H1 (cell line): ENCODE results near the gene UNC50. TPM values are rescaled to one million over a fixed set of nuclear protein-coding genes. Genes with fewer than 3 reads are reported as not detected.

Experiments used
- CTCF ChIA-PET: fragments of 300-600 bp; sonication (Branson Sonifier 250); formaldehyde crosslinking; loops from one replicate; lab custom pipeline; 2021; ENCODE audit not compliant: partially characterized antibody; lab: Charles Lee
- POLR2A ChIA-PET: fragments of 300-600 bp; sonication (Branson Sonifier 250); formaldehyde crosslinking; loops from one replicate; lab custom pipeline; 2021; ENCODE audit warnings: inconsistent platforms; ENCODE audit not compliant: partially characterized antibody; lab: Charles Lee
- DNase-seq, 2 experiments: peaks; one replicate each; pipeline versions ENCODE4 v3.0.0 to v3.0.0-alpha.2; 2010 to 2022; ENCODE audit warnings: low spot score in 2 of 2, low read depth in 1 of 2, mixed read lengths in 1 of 2
- FAIRE-seq: peaks from 2 replicates; lab custom pipeline; 2011; peaks lifted over from hg19 to GRCh38; lab: Jason Lieb, UNC
- H2AFZ ChIP-seq: 2 replicates; pipeline ENCODE4 v1.8.1; 2012; ENCODE audit warnings: low read length, inconsistent platforms
- H2AK5ac ChIP-seq: 2 replicates; pipeline ENCODE4 v1.6.1; 2013; ENCODE audit warnings: low read depth, low read length
- H2BK120ac ChIP-seq: replicated peaks from 2 replicates; pipeline ENCODE3; 2013; ENCODE audit warnings: low read depth, low read length, inconsistent platforms
- H2BK12ac ChIP-seq: 2 replicates; pipeline ENCODE4 v1.6.1; 2013; ENCODE audit warnings: low read depth, low read length
- H2BK15ac ChIP-seq: 2 replicates; pipeline ENCODE4 v1.6.1; 2013; ENCODE audit warnings: low read length
- H2BK20ac ChIP-seq: 2 replicates; pipeline ENCODE4 v1.6.1; 2013; ENCODE audit warnings: low read length
- H2BK5ac ChIP-seq: 2 replicates; pipeline ENCODE4 v1.6.1; 2013; ENCODE audit warnings: low read depth, low read length
- H3K14ac ChIP-seq: 2 replicates; pipeline ENCODE4 v1.6.1; 2013; ENCODE audit warnings: inconsistent platforms; ENCODE audit not compliant: insufficient read length
- H3K18ac ChIP-seq: 2 replicates; pipeline ENCODE4 v1.6.1; 2013; ENCODE audit warnings: low read length; ENCODE audit errors: extremely low read depth
- H3K23ac ChIP-seq: 2 replicates; pipeline ENCODE4 v1.6.1; 2013; ENCODE audit warnings: inconsistent platforms; ENCODE audit not compliant: insufficient read length
- H3K23me2 ChIP-seq: 2 replicates; pipeline ENCODE4 v1.6.1; 2013; ENCODE audit warnings: low read depth, low read length
- H3K27ac ChIP-seq: 2 replicates; pipeline ENCODE4 v1.6.1; 2011; ENCODE audit warnings: low read depth, low read length, inconsistent platforms
- H3K27me3 ChIP-seq, 4 experiments: replicated peaks in 1 of 4; 1 replicate in 1 of 4; 2 replicates in 3 of 4; pipeline versions ENCODE4 v1.6.1 to v1.8.1; 2011 to 2013; ENCODE audit warnings: low read length in 3 of 4, mild to moderate bottlenecking in 3 of 4, inconsistent platforms in 2 of 4, mixed read lengths in 2 of 4, moderate library complexity in 1 of 4; ENCODE audit not compliant: control insufficient read depth in 3 of 4, insufficient read depth in 3 of 4; ENCODE audit errors: extremely low read depth in 1 of 4
- H3K36me3 ChIP-seq, 4 experiments: 2 replicates each; pipeline versions ENCODE4 v1.6.1 to v1.8.1; 2011 to 2013; ENCODE audit warnings: mild to moderate bottlenecking in 4 of 4, low read length in 3 of 4, moderate library complexity in 2 of 4, control low read depth in 1 of 4, inconsistent platforms in 1 of 4; ENCODE audit not compliant: insufficient read depth in 4 of 4, control insufficient read depth in 2 of 4
- H3K4ac ChIP-seq: replicated peaks from 2 replicates; pipeline ENCODE3; 2013; ENCODE audit warnings: low read length, low read depth, mixed read lengths, inconsistent platforms; ENCODE audit not compliant: insufficient read length
- H3K4me1 ChIP-seq, 4 experiments: replicated peaks in 1 of 4; 1 replicate in 1 of 4; 2 replicates in 3 of 4; pipeline versions ENCODE4 v1.6.1 to v1.8.1; 2011 to 2013; ENCODE audit warnings: low read length in 3 of 4, inconsistent platforms in 2 of 4, mixed read lengths in 1 of 4; ENCODE audit not compliant: insufficient read depth in 4 of 4, control insufficient read depth in 3 of 4
- H3K4me2 ChIP-seq, 2 experiments: 2 replicates each; pipeline versions ENCODE4 v1.6.1 to v1.8.1; 2011 to 2013; ENCODE audit warnings: low read depth in 2 of 2, low read length in 2 of 2, control low read depth in 1 of 2, inconsistent platforms in 1 of 2, mild to moderate bottlenecking in 1 of 2; ENCODE audit not compliant: insufficient read depth in 1 of 2
- H3K4me3 ChIP-seq, 4 experiments: fragments of 200-600, 300-600 bp in 1 of 4; sonication (generic), shearing (Covaris generic), sonication (Bioruptor Twin) in 1 of 4; 2 replicates each; pipeline versions ENCODE4 v1.5.1 to v1.8.1; 2011 to 2016; ENCODE audit warnings: low read length in 4 of 4, low read depth in 3 of 4, control low read depth in 2 of 4, inconsistent platforms in 2 of 4, mild to moderate bottlenecking in 2 of 4, mixed read lengths in 1 of 4, moderate library complexity in 1 of 4; ENCODE audit not compliant: insufficient read depth in 2 of 4; ENCODE audit errors: extremely low read depth in 1 of 4
- H3K56ac ChIP-seq: replicated peaks from 2 replicates; pipeline ENCODE3; 2013; ENCODE audit warnings: low read depth, mild to moderate bottlenecking, mixed read lengths, low read length, inconsistent platforms; ENCODE audit not compliant: insufficient read length
- H3K79me1 ChIP-seq: 2 replicates; pipeline ENCODE4 v1.6.1; 2013; ENCODE audit warnings: low read depth, low read length, control low read depth
- H3K79me2 ChIP-seq, 2 experiments: 2 replicates each; pipeline versions ENCODE4 v1.6.1 to v1.8.1; 2012 to 2013; ENCODE audit warnings: low read length in 2 of 2, mild to moderate bottlenecking in 2 of 2, inconsistent platforms in 1 of 2; ENCODE audit not compliant: insufficient read depth in 2 of 2, control insufficient read depth in 1 of 2
- H3K9ac ChIP-seq, 4 experiments: replicated peaks in 1 of 4; 1 replicate in 1 of 4; 2 replicates in 3 of 4; pipeline versions ENCODE4 v1.6.1 to v1.8.1; 2011 to 2013; ENCODE audit warnings: low read depth in 3 of 4, low read length in 3 of 4, control low read depth in 2 of 4, mild to moderate bottlenecking in 2 of 4, moderate library complexity in 2 of 4, inconsistent platforms in 1 of 4; ENCODE audit errors: extremely low read depth in 1 of 4
- H3K9me3 ChIP-seq, 2 experiments: 2 replicates each; pipeline versions ENCODE4 v1.6.1 to v1.8.1; 2012 to 2013; ENCODE audit warnings: mild to moderate bottlenecking in 2 of 2, moderate library complexity in 2 of 2, control low read depth in 1 of 2, inconsistent platforms in 1 of 2, low read depth in 1 of 2, low read length in 1 of 2, mixed read lengths in 1 of 2; ENCODE audit not compliant: insufficient read depth in 2 of 2
- H4K20me1 ChIP-seq, 2 experiments: replicated peaks in 1 of 2; 2 replicates each; pipeline versions ENCODE3 to v1.8.1; 2011 to 2013; ENCODE audit warnings: inconsistent platforms in 2 of 2, low read length in 2 of 2, mild to moderate bottlenecking in 1 of 2; ENCODE audit not compliant: insufficient read depth in 2 of 2, control insufficient read depth in 1 of 2
- H4K5ac ChIP-seq: 2 replicates; pipeline ENCODE4 v1.6.1; 2013; ENCODE audit warnings: low read length, low read depth, mixed read lengths, inconsistent platforms; ENCODE audit not compliant: insufficient read length
- H4K8ac ChIP-seq: 2 replicates; pipeline ENCODE4 v1.8.0; 2013; ENCODE audit warnings: mild to moderate bottlenecking, moderate library complexity, low read length, inconsistent platforms; ENCODE audit not compliant: insufficient read depth; ENCODE audit errors: extremely low read depth
- H4K91ac ChIP-seq: replicated peaks from 2 replicates; pipeline ENCODE3; 2013; ENCODE audit warnings: low read length, mixed read lengths, inconsistent platforms; ENCODE audit not compliant: insufficient read length
- BRCA1 ChIP-seq: IDR thresholded peaks from 2 replicates; pipeline ENCODE4 v1.6.1; 2012; ENCODE audit warnings: low read depth, low read length, improper control_type of control experiment
- CREB1 ChIP-seq: IDR thresholded peaks from 2 replicates; pipeline ENCODE4 v1.6.1; 2012; ENCODE audit warnings: inconsistent platforms
- CTCF ChIP-seq, 3 experiments: IDR thresholded peaks; 1 replicate in 2 of 3; 2 replicates in 1 of 3; pipeline versions ENCODE4 v1.5.1 to v1.6.1; 2011; ENCODE audit warnings: low read length in 3 of 3, mild to moderate bottlenecking in 3 of 3, inconsistent platforms in 2 of 3, low read depth in 1 of 3, moderate library complexity in 1 of 3; ENCODE audit not compliant: insufficient read depth in 1 of 3; ENCODE audit errors: control extremely low read depth in 1 of 3
- EGR1 ChIP-seq: IDR thresholded peaks from 2 replicates; pipeline ENCODE4 v1.6.1; 2011; ENCODE audit warnings: low read depth, low read length, borderline replicate concordance
- KDM1A ChIP-seq: fragments of 200-600, 300-600 bp; sonication (generic); IDR thresholded peaks from 2 replicates; pipeline ENCODE4 v1.7.1; 2016; ENCODE audit warnings: mild to moderate bottlenecking, low read length, borderline replicate concordance
- SIRT6 ChIP-seq: IDR thresholded peaks from one replicate; pipeline ENCODE4 v1.7.1; 2012; ENCODE audit warnings: low read length, inconsistent platforms
- TAF7 ChIP-seq: optimal IDR thresholded peaks from 2 replicates; pipeline ENCODE3; 2011; ENCODE audit warnings: low read depth, mild to moderate bottlenecking, inconsistent platforms, low read length, moderate library complexity, borderline replicate concordance
- YY1 ChIP-seq: IDR thresholded peaks from 2 replicates; pipeline ENCODE4 v1.6.1; 2011; ENCODE audit warnings: low read depth, mild to moderate bottlenecking, low read length
- WGBS, 2 experiments: shearing (Covaris generic) in 1 of 2; methylation state at CpG; one replicate each; pipeline versions ENCODE4 v1.1.6 to v1.1.7; 2013 to 2015; ENCODE audit warnings: low lambda C conversion rate in 2 of 2, mixed read lengths in 2 of 2, inconsistent platforms in 1 of 2, low coverage in 1 of 2, missing lambda C conversion rate in 1 of 2; ENCODE audit not compliant: insufficient replicate concordance in 2 of 2, insufficient coverage in 1 of 2, insufficient read length in 1 of 2; ENCODE audit errors: extremely low coverage in 1 of 2, missing lambda C conversion rate in 1 of 2; 5-methylcytosine and 5-hydroxymethylcytosine counted together
- polyA plus RNA-seq, 7 experiments: library from polyadenylated mRNA; depleted of rRNA in 3 of 7; stranded (reverse) in 5 of 7; unstranded in 2 of 7; fragments of >200 nt in 5 of 7; fragments of 200-250 nt in 2 of 7; gene quantifications; 1 replicate in 5 of 7; 2 replicates in 1 of 7; 4 replicates in 1 of 7; pipeline versions ENCODE4 v1.2.1 to v1.2.3, GENCODE V29; 2011 to 2013; ENCODE audit warnings: missing spikeins in 2 of 7, mixed read lengths in 2 of 7
- total RNA-seq: library from RNA; stranded (reverse); fragmentation: NEBNext Ultra II Directional; extraction: Animal tissue kit (Norgen Biotek cat#: 25700); gene quantifications from 2 replicates; pipeline ENCODE4 v1.2.1, GENCODE V29; 2021
- TF ChIP-seq, protein P1 (sequence below): IDR thresholded peaks from 2 replicates; pipeline ENCODE4 v1.6.1; 2011; ENCODE audit warnings: low read depth, mild to moderate bottlenecking, low read length; ENCODE audit not compliant: insufficient read depth
- TF ChIP-seq, protein P2 (sequence below): IDR thresholded peaks from 2 replicates; pipeline ENCODE4 v1.6.1; 2012; ENCODE audit warnings: inconsistent platforms

UNC50 gene
- total and polyA plus RNA-seq, 2 of the 8 experiments (the other 6 are each of a cell fraction or from before 2014, with no cell fraction given), result 33.4 to 58.5 TPM

DNA sequence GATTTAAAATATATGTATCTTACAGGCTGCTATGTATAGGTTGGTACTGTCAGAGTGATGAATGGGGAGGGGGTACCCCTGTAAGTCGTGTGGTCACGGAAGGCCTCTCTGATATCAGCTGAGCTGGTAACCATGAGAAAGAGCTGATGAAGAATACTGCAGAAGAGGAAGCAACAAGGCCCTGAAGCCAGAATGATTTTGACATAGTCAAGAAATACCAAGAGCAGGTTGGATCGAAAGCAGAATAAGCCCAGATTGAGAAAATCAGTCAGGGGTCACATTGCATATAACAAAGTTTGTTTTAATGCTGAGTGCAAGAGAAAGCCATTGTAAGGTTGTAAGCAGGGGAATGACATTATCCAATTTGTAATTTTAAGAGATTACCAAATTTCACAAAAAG lies 57.3 kb downstream of the UNC50 start:
- Histone ChIP-seq H2BK120ac (no peak overlapping the region), H3K18ac (no peak overlapping the region), H4K91ac (no peak overlapping the region), H3K79me1 (no peaks in the 10 kb centered on the region), H3K36me3 (no peaks in the 10 kb centered on the region), H2BK12ac (no peak overlapping the region), H3K79me2 (no peaks in the 10 kb centered on the region), H3K27me3 (no peaks in the 10 kb centered on the region), H2BK15ac (no peak overlapping the region), H3K4me2 (no peak overlapping the region), H2AK5ac (no peak overlapping the region), H3K9ac (no peak overlapping the region), H3K27ac (no peak overlapping the region), H3K23ac (no peak overlapping the region), H3K9me3 (no peaks in the 10 kb centered on the region; a peak in 1 of 4 replicates), H3K4me1 (no peaks in the 10 kb centered on the region), H3K4ac (no peak overlapping the region), H2BK20ac (no peak overlapping the region), H2AFZ (no peak overlapping the region), H4K8ac (no peak overlapping the region), H3K23me2 (no peaks in the 10 kb centered on the region), H2BK5ac (no peak overlapping the region), H4K20me1 (no peaks in the 10 kb centered on the region), H3K14ac (no peak overlapping the region), H3K4me3 (no peak overlapping the region), H3K56ac (no peak overlapping the region), H4K5ac (no peak overlapping the region)
- 92% methylated on average over 3 of the region's 3 CpGs; no CpG with 5 or more reads in 1 of the 2 experiments for WGBS, 2 experiments
- DNase-seq (no peak), FAIRE-seq (no peak)
- CTCF ChIA-PET, result interaction anchor here (1.1 kb wide), 1 partner anchor 14 kb away, joined by 3 read pairs; no protein-coding TSS in a partner anchor
- POLR2A ChIA-PET, result no interaction called here
- TF ChIP-seq KDM1A (no peak), SIRT6 (no peak), CREB1 (no peak), EGR1 (no peak), YY1 (no peak), BRCA1 (no peak), CTCF (IDR thresholded peaks at IDR 0.05; ENCODE audit: control extremely low read depth in 1 of 3, insufficient read depth in 1 of 3, low read depth in 1 of 3, low read length in 3 of 3) (no peak), TAF7 (no peak)
- TF ChIP-seq, protein P1, sequence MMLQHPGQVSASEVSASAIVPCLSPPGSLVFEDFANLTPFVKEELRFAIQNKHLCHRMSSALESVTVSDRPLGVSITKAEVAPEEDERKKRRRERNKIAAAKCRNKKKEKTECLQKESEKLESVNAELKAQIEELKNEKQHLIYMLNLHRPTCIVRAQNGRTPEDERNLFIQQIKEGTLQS, result no peak
- TF ChIP-seq, protein P2, sequence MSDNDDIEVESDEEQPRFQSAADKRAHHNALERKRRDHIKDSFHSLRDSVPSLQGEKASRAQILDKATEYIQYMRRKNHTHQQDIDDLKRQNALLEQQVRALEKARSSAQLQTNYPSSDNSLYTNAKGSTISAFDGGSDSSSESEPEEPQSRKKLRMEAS, result no peak
